ENCODE results near the gene FASTK. TPM values are rescaled to one million over a fixed set of nuclear protein-coding genes. Genes with fewer than 3 reads are reported as not detected.

The FASTK gene
- total RNA-seq, 1 donor from 2014 or later = 89.8 TPM

DNA sequence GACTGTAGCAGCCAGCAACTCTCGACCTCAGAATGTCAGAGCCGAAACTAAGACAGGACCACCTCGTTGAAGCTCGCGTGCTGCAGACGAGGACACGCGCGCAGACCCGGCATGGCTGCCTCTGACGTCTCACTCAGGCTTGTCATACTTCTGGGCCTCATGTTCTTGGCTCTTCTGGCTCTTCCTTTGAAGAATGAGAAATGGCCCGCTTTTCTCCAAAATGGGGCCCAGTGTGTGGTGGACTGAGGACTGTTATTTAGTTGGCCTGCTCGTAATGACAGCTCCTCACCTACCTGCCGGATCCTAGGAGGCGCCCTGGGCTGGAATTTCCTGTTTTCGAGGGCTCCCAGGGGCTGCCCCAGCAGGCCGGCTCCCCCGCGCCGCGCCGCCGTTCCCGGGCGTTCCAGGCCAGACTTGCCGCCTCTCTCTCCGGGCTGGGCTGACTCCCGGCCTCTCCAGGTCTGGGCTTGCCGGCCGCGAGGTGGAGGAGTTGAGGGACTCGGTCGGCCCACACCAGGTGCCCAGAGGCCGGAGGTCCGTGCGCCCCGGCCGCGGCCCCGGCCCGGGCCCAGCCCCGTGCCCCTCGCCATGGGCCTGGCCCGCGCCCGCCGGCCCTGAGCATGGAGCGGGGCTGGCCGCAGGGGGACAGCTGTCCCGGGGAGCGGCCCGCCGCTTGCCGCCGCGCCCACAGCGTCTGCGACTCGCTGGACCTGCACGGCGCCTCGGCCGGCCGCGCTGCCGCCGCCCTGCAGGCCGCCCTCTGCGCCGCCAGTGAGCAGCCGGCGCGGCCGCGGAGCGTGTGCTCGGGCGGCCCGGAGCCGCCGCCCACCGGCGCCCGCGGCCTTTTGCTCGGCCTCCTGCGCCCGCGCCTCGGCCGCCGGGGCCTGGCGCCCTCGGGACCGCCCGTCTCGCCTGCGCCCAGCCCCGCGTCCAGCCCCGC is 33.8 kb upstream of the FASTK start:
- no peak overlapping the region for H3K4me3 ChIP-seq (ENCODE audit: low read depth, low read length)
- TF ChIP-seq CTCF (conservative IDR thresholded peaks at IDR 0.05; ENCODE audit: low read depth, low read length) = no peak
- DNase-seq (ENCODE audit: low read depth) = no peak

- no peak for TF ChIP-seq CTCF (conservative IDR thresholded peaks at IDR 0.05; ENCODE audit: low read depth, low read length)
- DNase-seq (ENCODE audit: low read depth) = peak; percentile 22
- H3K4me3 ChIP-seq (ENCODE audit: low read depth, low read length) = no peak overlapping the region
These were observed 32.9 kb upstream of the FASTK start for GRCh38 chr7:151113344-151114150.

DNA sequence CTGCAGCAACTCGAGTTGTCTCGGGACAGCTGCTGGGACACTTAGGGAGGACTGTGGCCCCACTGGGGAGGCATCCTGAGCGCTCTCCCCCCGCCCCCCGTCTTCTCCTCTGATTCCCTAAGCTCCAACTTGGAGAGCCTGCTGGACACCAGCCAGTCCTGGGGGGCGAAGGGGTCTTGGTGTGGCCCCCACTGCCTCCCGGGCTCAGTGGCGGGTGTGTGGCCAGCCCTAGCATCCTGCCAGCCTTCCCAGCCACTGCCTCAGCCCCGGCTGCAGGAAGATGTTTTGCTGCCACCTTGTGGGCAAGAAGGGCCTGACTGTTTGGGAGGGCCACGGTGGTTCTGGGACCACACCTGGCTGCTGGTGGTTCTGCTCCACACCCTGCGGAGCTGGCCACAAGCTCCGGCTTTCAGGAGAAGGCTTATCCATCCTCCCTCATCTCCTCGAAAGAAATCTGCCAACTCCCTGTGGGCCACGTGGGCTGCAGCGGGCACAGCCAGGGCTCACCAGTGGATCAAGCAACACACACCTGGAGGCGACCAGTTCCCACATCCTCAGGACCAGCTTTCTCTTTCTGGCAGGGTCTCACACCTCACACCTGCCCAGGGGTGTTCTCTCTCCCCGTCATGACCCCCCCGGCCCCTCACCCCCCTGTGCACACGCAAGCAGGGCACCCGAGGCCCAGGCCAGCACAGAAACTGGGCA is 30.5 kb upstream of the FASTK start:
- H3K4me3 ChIP-seq (ENCODE audit: low read depth, low read length) = no peak overlapping the region
- peak; percentile 87 for TF ChIP-seq CTCF (conservative IDR thresholded peaks at IDR 0.05; ENCODE audit: low read depth, low read length)
- DNase-seq (ENCODE audit: low read depth) = no peak

GRCh38 chr7:151110236-151110940 is 29.8 kb upstream of the FASTK start:
- TF ChIP-seq CTCF (conservative IDR thresholded peaks at IDR 0.05; ENCODE audit: low read depth, low read length) = no peak
- DNase-seq (ENCODE audit: low read depth) = no peak
- H3K4me3 ChIP-seq (ENCODE audit: low read depth, low read length) = no peak overlapping the region

GRCh38 chr7:151109094-151110048 is 28.8 kb upstream of the FASTK start:
- H3K4me3 ChIP-seq (ENCODE audit: low read depth, low read length) = no peak overlapping the region
- no peak for TF ChIP-seq CTCF (conservative IDR thresholded peaks at IDR 0.05; ENCODE audit: low read depth, low read length)
- no peak for DNase-seq (ENCODE audit: low read depth)
